Femur (tissue), 1 donor: Measurements from ENCODE around the gene CTTNBP2NL.
"Not testable (repeated sequence)": the region's sequence is repeated elsewhere in the genome, so short reads cannot be mapped to it uniquely, and the experiment has no call there.

Experiments
- DNase-seq: peaks from one replicate; pipeline ENCODE4 v3.0.0-alpha.2; 2017

CTTNBP2NL gene

GRCh38 chr1:112386731-112387346 is 9.2 kb upstream of the CTTNBP2NL start:
- DNase-seq = no peak

GRCh38 chr1:112387807-112388206 is 8.2 kb upstream of the CTTNBP2NL start:
- no peak for DNase-seq

- peak; percentile 20 for DNase-seq
Measured at GRCh38 chr1:112388436-112388835, 7.6 kb upstream of the CTTNBP2NL start.

GRCh38 chr1:112389689-112390088 is 6.3 kb upstream of the CTTNBP2NL start:
- no peak for DNase-seq

GRCh38 chr1:112390335-112390734 is 5.7 kb upstream of the CTTNBP2NL start:
- DNase-seq = not testable (repeated sequence)

GRCh38 chr1:112390775-112391602 is 5.0 kb upstream of the CTTNBP2NL start:
- peak; percentile 93 for DNase-seq

GRCh38 chr1:112391603-112391940 is 4.4 kb upstream of the CTTNBP2NL start:
- DNase-seq = no peak

GRCh38 chr1:112393631-112393974 is 2.4 kb upstream of the CTTNBP2NL start:
- DNase-seq = no peak

- DNase-seq = no peak
Measured at GRCh38 chr1:112394743-112395062, 1.3 kb upstream of the CTTNBP2NL start.

- DNase-seq = no peak
Measured at GRCh38 chr1:112395256-112395820, 676 bp upstream of the CTTNBP2NL start.

GRCh38 chr1:112396653-112397471 is 848 bp downstream of the CTTNBP2NL start:
- DNase-seq = peak; percentile 20

- no peak for DNase-seq
Measured at GRCh38 chr1:112397841-112398240, 1.8 kb downstream of the CTTNBP2NL start.

GRCh38 chr1:112399456-112399855 is 3.4 kb downstream of the CTTNBP2NL start:
- DNase-seq = no peak

- DNase-seq = not testable (repeated sequence)
Measured at GRCh38 chr1:112400706-112401105, 4.7 kb downstream of the CTTNBP2NL start.

GRCh38 chr1:112402682-112403643 is 6.9 kb downstream of the CTTNBP2NL start:
- DNase-seq = no peak

- no peak for DNase-seq
Measured at GRCh38 chr1:112406771-112407170, 10.8 kb downstream of the CTTNBP2NL start.

GRCh38 chr1:112409414-112409813 is 13.4 kb downstream of the CTTNBP2NL start:
- no peak for DNase-seq

GRCh38 chr1:112410673-112411072 is 14.7 kb downstream of the CTTNBP2NL start:
- no peak for DNase-seq

- DNase-seq = no peak
Measured at GRCh38 chr1:112417271-112417670, 21.3 kb downstream of the CTTNBP2NL start.

GRCh38 chr1:112418099-112418892 is 22.3 kb downstream of the CTTNBP2NL start:
- DNase-seq = no peak

GRCh38 chr1:112423207-112423606 is 27.2 kb downstream of the CTTNBP2NL start:
- no peak for DNase-seq
